ENCODE results near the gene KCNIP4.

The KCNIP4 gene

DNA sequence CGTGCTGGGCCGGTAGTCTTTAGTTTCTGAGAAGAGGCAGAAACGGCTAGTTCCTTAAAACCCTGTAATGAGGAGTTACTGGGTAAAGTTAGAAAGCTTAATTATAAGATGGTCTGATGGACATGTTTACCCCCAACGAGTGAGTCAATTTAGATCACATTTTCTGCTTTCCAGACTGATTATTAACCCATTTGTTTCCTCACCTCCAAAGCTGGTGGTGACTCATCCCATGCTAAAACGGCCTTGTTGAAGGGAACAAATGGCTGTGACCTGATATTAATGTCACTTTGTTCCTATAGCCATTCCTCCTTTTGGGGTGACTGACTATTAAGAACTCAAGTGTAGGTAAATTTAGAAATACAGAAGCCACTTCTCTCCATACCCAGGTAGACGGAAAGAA is 232.0 kb downstream of the KCNIP4 start:
- H3K27ac ChIP-seq: no peak overlapping the region
- TF ChIP-seq, protein P1, sequence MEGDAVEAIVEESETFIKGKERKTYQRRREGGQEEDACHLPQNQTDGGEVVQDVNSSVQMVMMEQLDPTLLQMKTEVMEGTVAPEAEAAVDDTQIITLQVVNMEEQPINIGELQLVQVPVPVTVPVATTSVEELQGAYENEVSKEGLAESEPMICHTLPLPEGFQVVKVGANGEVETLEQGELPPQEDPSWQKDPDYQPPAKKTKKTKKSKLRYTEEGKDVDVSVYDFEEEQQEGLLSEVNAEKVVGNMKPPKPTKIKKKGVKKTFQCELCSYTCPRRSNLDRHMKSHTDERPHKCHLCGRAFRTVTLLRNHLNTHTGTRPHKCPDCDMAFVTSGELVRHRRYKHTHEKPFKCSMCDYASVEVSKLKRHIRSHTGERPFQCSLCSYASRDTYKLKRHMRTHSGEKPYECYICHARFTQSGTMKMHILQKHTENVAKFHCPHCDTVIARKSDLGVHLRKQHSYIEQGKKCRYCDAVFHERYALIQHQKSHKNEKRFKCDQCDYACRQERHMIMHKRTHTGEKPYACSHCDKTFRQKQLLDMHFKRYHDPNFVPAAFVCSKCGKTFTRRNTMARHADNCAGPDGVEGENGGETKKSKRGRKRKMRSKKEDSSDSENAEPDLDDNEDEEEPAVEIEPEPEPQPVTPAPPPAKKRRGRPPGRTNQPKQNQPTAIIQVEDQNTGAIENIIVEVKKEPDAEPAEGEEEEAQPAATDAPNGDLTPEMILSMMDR (IDR thresholded peaks at IDR 0.05): no peak
- H3K4me1 ChIP-seq (ENCODE audit: control insufficient read depth in 1 of 2, insufficient read depth in 1 of 2, low read depth in 1 of 2, low read length in 1 of 2): no peaks in the 10 kb centered on the region
- H3K4me3 ChIP-seq (ENCODE audit: low read depth in 1 of 2, low read length in 1 of 2): no peak overlapping the region
- H3K36me3 ChIP-seq: no peaks in the 10 kb centered on the region
- H3K27me3 ChIP-seq: no peaks in the 10 kb centered on the region
- no peaks in the 10 kb centered on the region for H3K9me3 ChIP-seq

DNA sequence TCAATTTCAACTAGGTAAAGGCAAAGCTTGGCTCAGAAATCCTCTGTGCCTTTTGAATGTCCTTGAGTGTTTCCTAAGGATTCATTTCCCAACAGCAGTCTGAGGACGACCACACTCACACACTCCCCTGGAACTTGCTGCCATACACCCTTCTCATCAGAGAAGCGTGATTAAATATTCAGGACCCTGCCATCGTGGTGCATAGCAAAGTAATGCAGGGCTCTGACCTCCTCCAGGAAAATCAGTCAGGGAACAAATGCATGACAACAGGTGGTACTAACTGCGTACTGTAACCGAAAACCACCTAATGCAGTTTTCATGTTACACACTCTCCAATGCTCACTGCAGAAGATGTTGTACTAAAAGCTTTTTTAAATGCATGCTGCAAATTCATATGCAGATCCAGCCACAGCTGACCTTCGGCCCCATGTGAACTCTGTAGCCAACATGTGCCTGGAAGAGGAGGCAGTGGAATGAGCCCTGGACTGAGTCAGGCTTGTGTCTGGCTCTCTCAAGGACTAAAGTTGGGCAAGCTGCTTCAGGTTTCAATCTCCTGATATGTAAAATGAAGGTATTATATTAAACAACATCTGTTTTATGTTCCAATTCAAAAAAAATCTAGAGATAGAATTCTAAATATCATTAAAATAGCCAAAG is 238.3 kb downstream of the KCNIP4 start:
- no peaks in the 10 kb centered on the region for H3K9me3 ChIP-seq
- H3K36me3 ChIP-seq: no peaks in the 10 kb centered on the region
- no peak overlapping the region for H3K4me3 ChIP-seq (ENCODE audit: low read depth in 1 of 2, low read length in 1 of 2)
- no peak overlapping the region for H3K27ac ChIP-seq
- H3K4me1 ChIP-seq (ENCODE audit: control insufficient read depth in 1 of 2, insufficient read depth in 1 of 2, low read depth in 1 of 2, low read length in 1 of 2): no peaks in the 10 kb centered on the region
- TF ChIP-seq, protein P1 (IDR thresholded peaks at IDR 0.05): no peak
- H3K27me3 ChIP-seq: no peaks in the 10 kb centered on the region

DNA sequence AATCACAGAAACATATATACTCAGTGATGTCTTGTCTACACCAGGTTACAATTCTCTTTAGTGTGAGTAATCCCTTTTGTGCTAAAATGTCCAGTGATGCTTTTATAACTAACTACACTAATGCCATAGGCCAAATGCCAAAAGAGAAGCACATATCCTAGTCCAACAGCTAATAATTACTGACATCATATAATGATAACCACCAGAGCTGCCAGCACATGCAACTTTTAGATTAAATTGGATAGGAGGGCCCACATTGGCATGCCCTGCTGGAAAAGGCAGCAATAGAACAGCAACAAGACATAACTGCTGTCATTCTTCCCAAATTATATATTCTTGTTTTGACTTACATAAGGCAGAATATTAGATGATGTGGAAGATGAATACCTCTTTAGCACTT is 238.8 kb downstream of the KCNIP4 start:
- Histone ChIP-seq H3K9me3 (no peaks in the 10 kb centered on the region), H3K4me1 (ENCODE audit: control insufficient read depth in 1 of 2, insufficient read depth in 1 of 2, low read depth in 1 of 2, low read length in 1 of 2) (no peaks in the 10 kb centered on the region), H3K4me3 (ENCODE audit: low read depth in 1 of 2, low read length in 1 of 2) (no peak overlapping the region), H3K27me3 (no peaks in the 10 kb centered on the region), H3K36me3 (no peaks in the 10 kb centered on the region), H3K27ac (no peak overlapping the region)
- TF ChIP-seq, protein P1 (IDR thresholded peaks at IDR 0.05): no peak

DNA sequence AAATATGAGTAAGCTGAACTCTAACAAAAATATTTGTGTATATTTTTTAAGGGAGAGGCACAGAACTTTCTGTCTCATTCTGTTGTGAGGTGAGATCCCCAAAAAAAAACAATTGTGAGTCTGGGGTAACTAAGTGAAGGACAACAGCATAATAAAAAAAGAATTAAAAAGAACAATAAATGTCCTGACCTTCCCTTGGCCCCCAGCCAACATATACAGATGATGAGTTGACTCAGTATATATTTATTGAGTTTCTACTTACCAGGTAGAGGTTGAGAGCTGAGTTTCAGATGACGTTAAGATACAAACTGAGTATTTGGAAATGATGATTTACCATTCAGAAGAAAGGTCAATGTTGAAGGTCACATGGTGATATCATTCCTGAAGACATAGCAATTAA is 239.5 kb downstream of the KCNIP4 start:
- no peak overlapping the region for H3K4me3 ChIP-seq (ENCODE audit: low read depth in 1 of 2, low read length in 1 of 2)
- H3K4me1 ChIP-seq (ENCODE audit: control insufficient read depth in 1 of 2, insufficient read depth in 1 of 2, low read depth in 1 of 2, low read length in 1 of 2): no peaks in the 10 kb centered on the region
- H3K27ac ChIP-seq: no peak overlapping the region

DNA sequence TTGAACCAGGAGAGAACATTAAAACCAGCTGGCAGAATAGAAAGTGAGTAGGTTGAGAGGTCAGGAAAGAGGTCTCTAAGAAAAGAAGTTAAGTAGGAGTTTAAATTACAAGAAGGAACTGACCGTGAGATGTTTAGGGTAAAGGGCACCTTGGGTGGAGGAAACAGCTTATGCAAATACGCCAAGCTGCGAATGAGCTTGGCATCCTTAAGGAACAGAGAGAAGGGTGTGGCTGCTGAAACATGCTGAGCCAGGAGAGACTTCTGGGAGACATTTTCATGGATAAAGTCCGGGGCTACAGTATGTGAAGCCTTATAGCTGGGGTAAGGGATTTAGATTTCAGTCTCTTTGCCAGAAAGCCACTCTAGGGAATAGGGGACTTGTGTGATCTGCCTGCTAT is 249.1 kb downstream of the KCNIP4 start:
- TF ChIP-seq, protein P1 (IDR thresholded peaks at IDR 0.05): no peak
- H3K36me3 ChIP-seq: no peaks in the 10 kb centered on the region
- H3K27ac ChIP-seq: no peak overlapping the region
- H3K4me1 ChIP-seq (ENCODE audit: control insufficient read depth in 1 of 2, insufficient read depth in 1 of 2, low read depth in 1 of 2, low read length in 1 of 2): no peaks in the 10 kb centered on the region
- no peaks in the 10 kb centered on the region for H3K27me3 ChIP-seq
- H3K9me3 ChIP-seq: no peaks in the 10 kb centered on the region
- H3K4me3 ChIP-seq (ENCODE audit: low read depth in 1 of 2, low read length in 1 of 2): no peak overlapping the region

More for the DNA sequence above, 239.5 kb downstream of the KCNIP4 start:
- TF ChIP-seq, protein P1 (IDR thresholded peaks at IDR 0.05): no peak
- H3K9me3 ChIP-seq: no peaks in the 10 kb centered on the region
- no peaks in the 10 kb centered on the region for H3K36me3 ChIP-seq
- no peaks in the 10 kb centered on the region for H3K27me3 ChIP-seq

Data from neutrophil (primary cell).